Measurements from ENCODE around the gene DPAGT1.
A peak's percentile ranks its signal among the peaks of the same experiment; 100 is the strongest.
"Not testable (repeated sequence)": the region's sequence is repeated elsewhere in the genome, so short reads cannot be mapped to it uniquely, and the experiment has no call there.

DPAGT1 gene

GRCh38 chr11:119093942-119094815, 7.5 kb downstream of the DPAGT1 start:
- no peak for DNase-seq

- DNase-seq = no peak
Observed at GRCh38 chr11:119092880-119093842, 8.5 kb downstream of the DPAGT1 start.

- DNase-seq = no peak
Observed at GRCh38 chr11:119091966-119092879, 9.4 kb downstream of the DPAGT1 start.

GRCh38 chr11:119091178-119091577, 10.5 kb downstream of the DPAGT1 start:
- no peak for DNase-seq

GRCh38 chr11:119089319-119089718, 12.3 kb downstream of the DPAGT1 start:
- DNase-seq = no peak

- no peak for DNase-seq
Observed at GRCh38 chr11:119088406-119088805, 13.2 kb downstream of the DPAGT1 start.

- DNase-seq = no peak
Observed at GRCh38 chr11:119087747-119088241, 13.9 kb downstream of the DPAGT1 start.

GRCh38 chr11:119087123-119087522, 14.5 kb downstream of the DPAGT1 start:
- no peak for DNase-seq

- DNase-seq = no peak
Observed at GRCh38 chr11:119085437-119085847, 16.2 kb downstream of the DPAGT1 start.

- DNase-seq = peak; percentile 96
Observed at GRCh38 chr11:119084663-119085436, 16.8 kb downstream of the DPAGT1 start, which contains the start of gene HMBS. Gene HMBS (plus strand): TSS chr11:119084881. CDS start chr11:119085034, 153 bp downstream.

- DNase-seq = no peak
Observed at GRCh38 chr11:119081682-119082260, 19.9 kb downstream of the DPAGT1 start.

GRCh38 chr11:119078675-119079420, 22.8 kb downstream of the DPAGT1 start:
- no peak for DNase-seq

- no peak for DNase-seq
Observed at GRCh38 chr11:119077839-119078238, 23.8 kb downstream of the DPAGT1 start.

- DNase-seq = peak; percentile 99
Observed at GRCh38 chr11:119067371-119068222, 34.1 kb downstream of the DPAGT1 start, which contains the start of gene VPS11. Gene VPS11 (plus strand): TSS chr11:119067818. CDS start chr11:119067824, 6 bp downstream.

GRCh38 chr11:119065369-119065768, 36.3 kb downstream of the DPAGT1 start:
- DNase-seq = no peak

- DNase-seq = no peak
Observed at GRCh38 chr11:119062779-119063178, 38.9 kb downstream of the DPAGT1 start.

- no peak for DNase-seq
Observed at GRCh38 chr11:119061256-119061655, 40.4 kb downstream of the DPAGT1 start.

GRCh38 chr11:119059128-119059527, 42.5 kb downstream of the DPAGT1 start:
- not testable (repeated sequence) for DNase-seq
